Esophagus (tissue), 2 donors: Measurements from ENCODE around the gene DYSF. TPM values are rescaled to one million over a fixed set of nuclear protein-coding genes. Genes with fewer than 3 reads are reported as not detected.

Experiments used
- H3K27ac ChIP-seq, 2 donors: one replicate each; pipeline ENCODE4 v1.5.1; 2013; ENCODE audit warnings: low read depth in 2 of 2, mild to moderate bottlenecking in 2 of 2, inconsistent platforms in 1 of 2, low read length in 1 of 2, moderate library complexity in 1 of 2
- H3K27me3 ChIP-seq, 2 donors: one replicate each; pipeline ENCODE4 v1.6.1; 2013; ENCODE audit warnings: low read length in 2 of 2, control low read depth in 1 of 2, mild to moderate bottlenecking in 1 of 2; ENCODE audit not compliant: insufficient read depth in 2 of 2, control insufficient read depth in 1 of 2
- H3K36me3 ChIP-seq, 2 donors: one replicate each; pipeline ENCODE4 v1.6.1; 2013; ENCODE audit warnings: low read length in 1 of 2; ENCODE audit not compliant: control insufficient read depth in 2 of 2, insufficient read depth in 2 of 2
- H3K4me1 ChIP-seq, 2 donors: one replicate each; pipeline ENCODE4 v1.6.1; 2013; ENCODE audit warnings: low read length in 1 of 2; ENCODE audit not compliant: control insufficient read depth in 2 of 2, insufficient read depth in 2 of 2
- H3K4me3 ChIP-seq, 2 donors: one replicate each; pipeline ENCODE4 v1.5.1; 2013; ENCODE audit warnings: low read length in 2 of 2, mild to moderate bottlenecking in 2 of 2, low read depth in 1 of 2, moderate library complexity in 1 of 2
- H3K9me3 ChIP-seq, 2 donors: one replicate each; pipeline ENCODE4 v1.6.1; 2013; ENCODE audit warnings: mild to moderate bottlenecking in 2 of 2, low read depth in 1 of 2, low read length in 1 of 2, moderate library complexity in 1 of 2; ENCODE audit not compliant: control insufficient read depth in 2 of 2, insufficient read depth in 1 of 2
- WGBS, 2 donors: extraction: QIAGEN DNeasy Blood & Tissue Kit; methylation state at CpG; one replicate each; pipeline ENCODE4 v1.1.7; 2013; 5-methylcytosine and 5-hydroxymethylcytosine counted together
- polyA plus RNA-seq, 2 donors: library from polyadenylated mRNA; stranded (reverse); fragments of 200-250 nt; gene quantifications; one replicate each; pipeline ENCODE4 v1.2.3, GENCODE V29; 2013
- donor health status: healthy with polysubstance abuse.
- donor health status: Bipolar disorder and iron deficiency.

The DYSF gene
- polyA plus RNA-seq, 2 donors = 1.8 to 2.6 TPM

DNA sequence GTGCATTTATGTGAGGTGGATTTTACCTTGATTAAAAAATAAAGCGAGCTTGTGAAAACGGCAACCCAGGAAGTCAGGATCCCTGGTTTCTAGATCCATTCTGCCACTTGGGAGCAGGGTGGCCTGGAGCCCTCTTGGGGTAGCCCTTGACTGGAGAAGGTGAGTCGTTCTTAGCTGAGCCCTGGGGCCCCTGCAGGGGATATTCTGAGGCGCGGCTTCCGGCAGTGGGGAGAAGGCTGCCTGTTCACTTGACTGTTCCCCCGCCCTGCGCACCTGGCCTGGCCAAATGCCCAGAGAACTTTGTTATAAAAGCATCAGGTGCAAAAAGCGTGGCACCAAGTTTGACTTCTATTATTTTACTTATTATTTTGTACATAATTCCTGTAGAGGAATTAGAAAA is 221.9 kb downstream of the DYSF start:
- no peaks in the 10 kb centered on the region for H3K4me1 ChIP-seq
- no peak overlapping the region for H3K27ac ChIP-seq
- no peak overlapping the region for H3K4me3 ChIP-seq
- 56 to 59% methylated on average over 9 of the region's 9 CpGs for WGBS, 2 donors
- H3K36me3 ChIP-seq = no peaks in the 10 kb centered on the region
- no peaks in the 10 kb centered on the region for H3K9me3 ChIP-seq
- no peaks in the 10 kb centered on the region for H3K27me3 ChIP-seq

DNA sequence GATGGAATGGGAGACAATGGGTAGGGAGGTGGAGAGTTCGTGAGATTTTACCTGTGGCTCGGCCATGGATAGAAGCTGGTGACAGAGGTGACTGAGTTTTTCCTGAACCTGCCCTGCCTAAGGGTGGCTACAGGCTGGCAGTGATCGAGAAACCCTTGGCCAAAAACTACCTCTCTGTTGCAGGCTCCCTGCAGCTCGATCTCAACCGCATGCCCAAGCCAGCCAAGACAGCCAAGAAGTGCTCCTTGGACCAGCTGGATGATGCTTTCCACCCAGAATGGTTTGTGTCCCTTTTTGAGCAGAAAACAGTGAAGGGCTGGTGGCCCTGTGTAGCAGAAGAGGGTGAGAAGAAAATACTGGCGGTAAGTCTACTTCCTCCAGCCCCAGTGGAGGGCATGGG is 225.5 kb downstream of the DYSF start:
- peaks cover 0 to 2% of the 10 kb centered on the region in 2 donors for H3K36me3 ChIP-seq
- H3K27ac ChIP-seq = no peak overlapping the region
- no peak overlapping the region for H3K4me3 ChIP-seq
- 80 to 90% methylated on average over 6 of the region's 6 CpGs for WGBS, 2 donors
- H3K27me3 ChIP-seq = no peaks in the 10 kb centered on the region
- no peaks in the 10 kb centered on the region for H3K4me1 ChIP-seq
- no peaks in the 10 kb centered on the region for H3K9me3 ChIP-seq

DNA sequence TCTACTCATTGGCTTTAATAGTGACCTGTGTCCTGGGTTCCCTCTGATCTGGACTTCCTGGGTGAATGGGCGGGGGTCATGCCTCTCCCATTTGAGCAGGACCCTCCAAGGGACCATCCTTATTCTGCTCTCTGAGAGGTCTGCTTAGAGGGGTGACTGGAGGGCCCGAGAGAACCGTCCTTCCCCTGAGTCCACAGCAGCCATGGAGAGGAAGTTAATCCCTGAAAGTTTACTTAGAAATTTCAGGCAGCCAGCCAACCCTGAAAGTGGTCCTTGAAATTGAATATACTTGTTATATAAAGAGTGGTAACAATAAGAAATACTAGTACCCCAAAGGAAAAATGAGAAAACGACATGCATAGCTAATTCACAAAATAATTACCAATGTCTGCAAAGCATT is 226.1 kb downstream of the DYSF start:
- H3K27ac ChIP-seq = no peak overlapping the region
- H3K36me3 ChIP-seq = peaks cover 0 to 2% of the 10 kb centered on the region in 2 donors
- H3K9me3 ChIP-seq = no peaks in the 10 kb centered on the region
- 31 to 36% methylated on average over 4 of the region's 4 CpGs for WGBS, 2 donors
- no peak overlapping the region for H3K4me3 ChIP-seq
- no peaks in the 10 kb centered on the region for H3K4me1 ChIP-seq
- no peaks in the 10 kb centered on the region for H3K27me3 ChIP-seq

DNA sequence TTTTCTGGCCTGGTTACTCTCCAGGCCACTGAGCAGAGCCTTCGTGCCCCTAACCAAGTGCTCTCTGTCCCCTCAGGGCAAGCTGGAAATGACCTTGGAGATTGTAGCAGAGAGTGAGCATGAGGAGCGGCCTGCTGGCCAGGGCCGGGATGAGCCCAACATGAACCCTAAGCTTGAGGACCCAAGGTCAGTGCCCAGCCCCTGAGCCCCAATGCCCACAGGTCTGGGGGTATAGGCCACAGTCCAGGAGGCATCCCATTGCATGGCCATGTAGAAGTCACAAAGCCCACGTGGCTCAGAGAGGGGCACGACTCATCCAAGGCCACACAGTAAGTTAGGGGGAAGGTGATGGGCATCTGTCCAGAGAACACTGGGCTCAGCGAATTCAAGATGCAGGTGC is 227.6 kb downstream of the DYSF start:
- Histone ChIP-seq H3K4me1 (no peaks in the 10 kb centered on the region), H3K4me3 (no peak overlapping the region), H3K27me3 (no peaks in the 10 kb centered on the region), H3K36me3 (peaks cover 0 to 2% of the 10 kb centered on the region in 2 donors), H3K27ac (no peak overlapping the region), H3K9me3 (no peaks in the 10 kb centered on the region)
- 87 to 88% methylated on average over 6 of the region's 6 CpGs for WGBS, 2 donors

DNA sequence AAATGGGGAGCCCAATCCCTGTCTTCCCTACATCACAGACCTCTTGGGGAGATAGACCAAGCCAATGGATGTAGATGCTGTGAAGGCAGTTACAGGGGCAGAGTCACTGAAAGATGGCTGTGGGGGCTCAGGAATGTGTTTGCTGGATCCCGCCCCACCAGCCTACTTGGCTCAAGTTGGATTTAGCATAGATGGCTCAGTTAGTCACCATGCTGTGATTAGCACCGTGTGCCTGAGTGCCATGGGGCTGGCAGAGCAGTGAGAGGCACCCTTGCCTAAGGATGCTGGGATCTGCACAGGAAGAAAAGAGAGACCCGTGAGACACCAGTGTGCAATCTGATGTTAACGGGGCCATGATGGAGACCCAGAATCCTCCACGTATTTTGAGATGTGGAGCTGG is 228.3 kb downstream of the DYSF start:
- Histone ChIP-seq H3K27me3 (no peaks in the 10 kb centered on the region), H3K4me1 (no peaks in the 10 kb centered on the region), H3K9me3 (no peaks in the 10 kb centered on the region), H3K27ac (no peak overlapping the region), H3K4me3 (no peak overlapping the region), H3K36me3 (peaks cover 0 to 2% of the 10 kb centered on the region in 2 donors)
- WGBS, 2 donors = 85 to 87% methylated on average over 5 of the region's 5 CpGs

DNA sequence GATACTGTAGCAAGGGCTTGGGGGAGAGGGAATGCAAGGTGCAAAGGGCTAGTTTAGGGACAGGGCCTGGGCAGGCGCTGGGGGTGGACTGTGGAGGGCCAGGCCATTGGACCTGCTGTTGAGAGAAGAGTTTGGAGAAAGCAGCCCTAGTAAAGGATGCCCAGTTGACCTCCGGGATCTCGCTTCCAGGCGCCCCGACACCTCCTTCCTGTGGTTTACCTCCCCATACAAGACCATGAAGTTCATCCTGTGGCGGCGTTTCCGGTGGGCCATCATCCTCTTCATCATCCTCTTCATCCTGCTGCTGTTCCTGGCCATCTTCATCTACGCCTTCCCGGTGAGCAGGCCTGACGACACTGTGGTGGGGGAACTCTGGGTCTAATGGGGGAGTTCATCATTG is 229.0 kb downstream of the DYSF start:
- Histone ChIP-seq H3K27me3 (no peaks in the 10 kb centered on the region), H3K4me3 (no peak overlapping the region), H3K36me3 (peaks cover 0 to 2% of the 10 kb centered on the region in 2 donors), H3K27ac (no peak overlapping the region), H3K4me1 (no peaks in the 10 kb centered on the region), H3K9me3 (no peaks in the 10 kb centered on the region)
- WGBS, 2 donors = 91 to 92% methylated on average over 11 of the region's 11 CpGs

DNA sequence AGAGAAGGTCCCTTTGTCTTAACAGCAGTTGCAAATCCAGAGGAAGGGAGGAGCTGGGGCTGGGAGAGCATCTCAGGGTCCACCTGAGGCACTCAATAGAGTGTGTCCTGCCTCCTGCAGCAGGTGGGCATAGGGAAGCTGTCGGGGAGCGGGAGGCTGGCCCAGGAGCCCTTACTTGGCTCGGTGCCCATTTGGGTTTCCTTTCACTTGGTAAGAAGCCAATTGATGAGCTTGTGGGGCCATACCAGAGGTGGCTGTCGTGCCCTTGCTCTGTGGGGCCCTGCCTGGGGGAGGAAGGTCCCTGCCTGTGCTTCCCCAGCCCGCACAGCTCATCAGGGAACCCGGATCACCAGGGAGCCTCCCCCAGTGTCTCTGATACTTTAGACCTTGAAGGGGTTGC is 229.7 kb downstream of the DYSF start:
- H3K4me3 ChIP-seq = no peak overlapping the region
- H3K27me3 ChIP-seq = no peaks in the 10 kb centered on the region
- H3K27ac ChIP-seq = no peak overlapping the region
- no peaks in the 10 kb centered on the region for H3K9me3 ChIP-seq
- peaks cover 0 to 2% of the 10 kb centered on the region in 2 donors for H3K36me3 ChIP-seq
- 71 to 77% methylated on average over 6 of the region's 6 CpGs for WGBS, 2 donors
- H3K4me1 ChIP-seq = no peaks in the 10 kb centered on the region

DNA sequence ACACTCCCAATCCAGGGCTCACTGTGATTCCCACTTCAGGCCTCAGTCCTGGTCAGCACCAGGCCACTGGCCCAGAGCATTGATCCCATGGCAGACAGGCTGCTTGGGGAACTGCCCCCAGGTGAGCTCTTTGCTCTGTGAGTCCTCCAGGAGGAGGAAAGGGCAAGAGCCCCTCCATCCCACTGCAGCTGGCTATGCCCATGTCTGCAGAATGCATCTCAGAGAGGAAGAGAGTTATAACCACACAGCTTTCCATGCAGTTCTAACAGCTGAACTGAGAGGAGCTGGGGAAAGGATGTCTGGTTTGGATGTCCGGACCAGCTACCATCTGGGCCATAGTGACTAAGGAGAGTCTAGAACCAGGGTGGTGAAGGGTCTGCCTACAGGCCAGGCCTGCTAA is 230.3 kb downstream of the DYSF start:
- Histone ChIP-seq H3K27ac (no peak overlapping the region), H3K4me3 (no peak overlapping the region), H3K4me1 (no peaks in the 10 kb centered on the region), H3K27me3 (no peaks in the 10 kb centered on the region), H3K36me3 (peaks cover 0 to 2% of the 10 kb centered on the region in 2 donors), H3K9me3 (no peaks in the 10 kb centered on the region)
- 89 to 95% methylated on average over 1 of the region's 1 CpG for WGBS, 2 donors

DNA sequence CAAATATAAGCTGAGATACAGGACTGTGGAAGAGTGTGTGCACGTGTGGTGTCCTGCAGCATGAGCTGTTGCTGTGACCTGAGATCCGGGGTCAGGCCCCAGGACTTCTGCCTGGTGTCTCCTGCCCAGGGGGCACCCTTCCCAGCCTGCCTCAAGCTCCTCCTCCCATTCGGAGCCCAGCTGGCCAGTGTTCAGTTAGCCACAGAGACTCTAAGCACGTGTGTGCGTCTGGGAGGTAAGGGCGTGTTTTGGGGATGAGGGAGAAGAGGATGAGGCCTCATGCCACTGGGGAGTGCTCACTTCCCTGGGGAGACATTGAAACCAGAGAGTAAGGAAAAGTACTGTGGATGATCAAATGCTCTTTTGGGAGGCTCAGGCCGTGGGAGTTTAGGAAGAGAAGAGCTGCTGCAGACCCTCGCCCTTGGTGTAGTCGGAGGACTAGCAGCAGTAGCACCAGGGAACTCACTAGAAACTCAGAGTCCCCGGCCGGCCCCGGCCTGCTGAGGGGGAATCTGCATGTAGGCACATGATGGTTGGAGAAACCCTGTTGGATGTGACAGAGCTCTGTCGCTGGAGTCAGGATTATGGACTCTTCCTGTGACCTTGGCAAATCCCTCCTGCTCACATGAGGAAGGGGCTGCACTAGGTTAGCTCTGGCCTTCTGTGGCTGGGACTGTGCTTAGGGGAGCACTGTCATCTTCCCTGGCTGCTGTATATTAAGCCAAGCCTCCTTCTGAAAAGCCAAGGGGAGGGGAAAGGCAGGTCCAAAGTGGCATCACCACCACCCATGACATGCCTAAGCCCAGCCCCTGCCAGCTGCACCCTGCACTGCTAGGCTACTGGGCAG is 231.1 kb downstream of the DYSF start:
- H3K4me3 ChIP-seq = no peak overlapping the region
- H3K27ac ChIP-seq = no peak overlapping the region
- peaks cover 0 to 2% of the 10 kb centered on the region in 2 donors for H3K36me3 ChIP-seq
- H3K27me3 ChIP-seq = no peaks in the 10 kb centered on the region
- WGBS, 2 donors = 86 to 89% methylated on average over 12 to 13 of the region's 13 CpGs
- no peaks in the 10 kb centered on the region for H3K9me3 ChIP-seq
- no peaks in the 10 kb centered on the region for H3K4me1 ChIP-seq
